HPDE6-E6E7 (cell line): Measurements from ENCODE around the gene NLRP8.
"Not testable (repeated sequence)": the region's sequence is repeated elsewhere in the genome, so short reads cannot be mapped to it uniquely, and the experiment has no call there.

Source experiments
- DNase-seq: peaks from one replicate; pipeline ENCODE4 v3.0.0; 2011; ENCODE audit warnings: missing footprints; ENCODE audit errors: extremely low spot score

Gene NLRP8

GRCh38 chr19:55973982-55974381 lies 26.4 kb downstream of the NLRP8 start:
- no peak for DNase-seq

DNA sequence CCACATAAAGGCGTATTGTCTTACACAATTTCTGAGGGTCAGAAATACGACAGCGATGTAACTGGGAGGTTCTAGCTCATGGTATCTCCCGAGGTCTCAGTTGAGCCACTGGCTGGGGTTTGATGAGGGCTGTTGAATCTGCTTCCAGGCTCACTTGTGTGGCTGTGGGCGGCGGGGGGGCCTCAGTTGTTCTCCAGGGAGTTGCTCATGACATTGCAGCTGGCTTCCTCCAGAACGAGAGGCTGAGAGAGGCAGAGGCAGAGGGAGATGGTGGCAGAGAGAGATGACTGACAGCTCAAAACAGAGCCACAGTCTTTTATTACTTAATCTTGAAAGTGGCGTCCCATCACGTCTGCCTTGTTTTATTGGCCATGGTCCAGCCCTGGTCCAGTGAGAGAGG lies 32.8 kb downstream of the NLRP8 start:
- DNase-seq, result no peak

- no peak for DNase-seq
Observed at GRCh38 chr19:55985254-55985653, 37.6 kb downstream of the NLRP8 start.

- DNase-seq, result no peak
Observed at GRCh38 chr19:55986487-55986886, 38.9 kb downstream of the NLRP8 start, which contains the start of gene NLRP5. Gene NLRP5 (plus strand): TSS chr19:55986775.

GRCh38 chr19:55990831-55991230 lies 43.2 kb downstream of the NLRP8 start:
- DNase-seq, result no peak

- DNase-seq, result no peak
Observed at GRCh38 chr19:55993492-55993891, 45.9 kb downstream of the NLRP8 start.

DNA sequence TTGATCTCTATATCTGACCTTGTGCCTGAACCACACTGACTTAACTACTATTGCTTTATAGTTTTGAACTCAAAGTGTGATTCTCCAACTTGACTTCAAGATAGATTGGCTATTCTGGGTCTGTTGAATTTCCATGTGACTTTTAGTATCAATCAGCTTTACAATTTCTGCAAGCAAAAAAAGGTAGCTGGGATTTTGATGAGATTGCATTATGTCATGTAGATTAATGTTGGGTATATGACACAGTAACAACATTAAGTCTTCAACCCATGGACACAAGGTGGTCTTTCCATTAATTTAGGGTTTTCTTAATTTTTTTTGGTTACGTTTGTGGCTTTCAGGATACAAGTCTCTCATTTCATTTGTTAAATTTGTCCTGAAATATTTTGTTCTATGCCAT lies 67.1 kb downstream of the NLRP8 start:
- DNase-seq, result no peak

GRCh38 chr19:56015756-56016155 lies 68.1 kb downstream of the NLRP8 start:
- DNase-seq, result no peak

DNA sequence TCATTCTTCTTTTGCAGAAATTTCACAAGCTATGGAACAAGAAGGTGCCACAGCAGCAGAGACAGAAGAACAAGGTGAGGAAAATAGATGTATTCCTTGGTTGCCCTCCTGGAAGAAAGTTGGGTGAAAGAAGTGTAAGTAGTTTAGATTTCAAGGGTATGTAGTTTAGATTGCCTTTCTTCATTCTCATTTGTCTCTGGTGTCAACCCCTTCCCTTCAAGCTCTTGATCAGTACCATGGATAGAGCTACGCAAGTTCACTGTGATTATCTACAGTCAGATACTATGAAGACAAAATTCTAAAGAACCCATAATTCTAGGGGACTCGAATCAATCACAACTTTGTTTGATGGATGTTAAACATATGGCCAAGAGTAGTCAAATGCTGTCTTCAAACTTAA lies 71.7 kb downstream of the NLRP8 start:
- not testable (repeated sequence) for DNase-seq

- not testable (repeated sequence) for DNase-seq
Observed at GRCh38 chr19:56020355-56020975, 72.8 kb downstream of the NLRP8 start.

- DNase-seq, result no peak
Observed at GRCh38 chr19:56026769-56027168, 79.1 kb downstream of the NLRP8 start.
